Ishikawa (cell line): Measurements from ENCODE around the gene KRTAP1-3.
"Not testable (repeated sequence)": the region's sequence is repeated elsewhere in the genome, so short reads cannot be mapped to it uniquely, and the experiment has no call there.

Experiments used
- CEBPB ChIP-seq: IDR thresholded peaks from 2 replicates; pipeline ENCODE4 v1.6.1; 2012
- CREB1 ChIP-seq: IDR thresholded peaks from 2 replicates; pipeline ENCODE4 v1.6.1; 2012; ENCODE audit warnings: low read depth
- EGR1 ChIP-seq: IDR thresholded peaks from 2 replicates; pipeline ENCODE4 v1.6.1; 2012
- EP300 ChIP-seq: IDR thresholded peaks from 2 replicates; pipeline ENCODE4 v1.6.1; 2012; ENCODE audit warnings: borderline replicate concordance
- FOXM1 ChIP-seq: IDR thresholded peaks from 2 replicates; pipeline ENCODE4 v1.6.1; 2012; ENCODE audit warnings: low read depth, borderline replicate concordance
- NFIC ChIP-seq: IDR thresholded peaks from 2 replicates; pipeline ENCODE4 v1.6.1; 2012
- RAD21 ChIP-seq: IDR thresholded peaks from 2 replicates; pipeline ENCODE4 v1.6.1; 2012; ENCODE audit warnings: low read depth
- TAF1 ChIP-seq: IDR thresholded peaks from 2 replicates; pipeline ENCODE4 v1.6.1; 2012; ENCODE audit warnings: low read depth, mild to moderate bottlenecking
- TCF12 ChIP-seq: IDR thresholded peaks from 2 replicates; pipeline ENCODE4 v1.6.1; 2012; ENCODE audit warnings: low read depth
- TEAD4 ChIP-seq: IDR thresholded peaks from 2 replicates; pipeline ENCODE4 v1.6.1; 2012
- USF1 ChIP-seq: IDR thresholded peaks from 2 replicates; pipeline ENCODE4 v1.6.1; 2012
- YY1 ChIP-seq: IDR thresholded peaks from 2 replicates; pipeline ENCODE4 v1.6.1; 2012; ENCODE audit warnings: low read depth
- ZBTB7A ChIP-seq: IDR thresholded peaks from 2 replicates; pipeline ENCODE4 v1.6.1; 2012; ENCODE audit warnings: low read depth
- TF ChIP-seq, protein P1 (sequence below): IDR thresholded peaks from 2 replicates; pipeline ENCODE4 v1.6.1; 2012
- TF ChIP-seq, protein P2 (sequence below): IDR thresholded peaks from 2 replicates; pipeline ENCODE4 v1.6.1; 2012; ENCODE audit warnings: low read depth, mild to moderate bottlenecking

Gene KRTAP1-3

DNA sequence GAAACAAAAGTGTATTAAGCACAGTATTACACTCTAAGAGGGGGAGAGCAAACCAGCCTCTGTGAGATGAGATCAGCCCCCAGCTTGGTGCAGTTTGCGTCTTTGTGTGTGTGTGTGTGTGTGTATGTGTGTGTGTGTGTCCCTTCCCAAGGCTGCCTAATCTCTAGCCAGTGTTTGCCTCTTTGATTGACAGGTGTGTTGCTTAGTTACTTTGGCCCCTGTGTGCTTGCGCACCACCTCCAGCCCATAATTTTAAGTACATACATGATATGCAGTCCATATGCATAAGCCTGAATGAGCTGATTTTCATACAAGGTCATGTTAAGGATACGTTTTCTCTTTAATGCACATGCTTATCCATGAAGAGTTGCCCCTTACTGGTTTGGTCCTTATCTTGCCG, 32.9 kb downstream of the KRTAP1-3 start:
- TF ChIP-seq ZBTB7A (no peak), YY1 (no peak)

GRCh38 chr17:40999563-40999962, 35.1 kb downstream of the KRTAP1-3 start, which contains the start of gene KRTAP3-2:
TSS of gene KRTAP3-2 (minus strand) at chr17:40999906. CDS start at chr17:40999853, 53 bp downstream.
- TF ChIP-seq FOXM1, EP300: not testable (repeated sequence)
- TF ChIP-seq, protein P1, sequence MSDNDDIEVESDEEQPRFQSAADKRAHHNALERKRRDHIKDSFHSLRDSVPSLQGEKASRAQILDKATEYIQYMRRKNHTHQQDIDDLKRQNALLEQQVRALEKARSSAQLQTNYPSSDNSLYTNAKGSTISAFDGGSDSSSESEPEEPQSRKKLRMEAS = not testable (repeated sequence)

DNA sequence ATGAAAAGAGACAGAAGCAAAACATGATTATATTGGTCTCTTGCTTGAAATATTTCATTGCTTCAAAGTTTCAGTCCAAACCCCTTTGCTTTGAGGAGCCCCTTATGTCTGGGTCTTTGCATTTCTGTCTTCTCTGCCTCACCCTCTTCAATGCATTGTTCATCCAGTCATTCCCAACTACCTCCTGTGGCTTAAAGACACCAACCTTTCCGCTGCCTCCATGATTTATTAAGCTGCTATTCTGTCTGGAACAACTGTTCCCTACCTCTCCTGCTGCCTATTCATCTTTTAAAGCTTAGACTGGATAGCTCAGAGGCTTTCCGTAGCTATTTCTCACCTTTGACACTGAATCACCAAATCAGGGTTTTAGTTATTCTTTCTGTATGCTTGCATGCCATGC, 37.3 kb downstream of the KRTAP1-3 start:
- TF ChIP-seq TAF1 (no peak), NFIC (no peak), EGR1 (no peak), USF1 (no peak), TEAD4 (no peak), FOXM1 (no peak), CEBPB (no peak), ZBTB7A (no peak), YY1 (no peak), EP300 (no peak), CREB1 (no peak), RAD21 (no peak), TCF12 (no peak)
- TF ChIP-seq, protein P1 = no peak
- TF ChIP-seq, protein P2, sequence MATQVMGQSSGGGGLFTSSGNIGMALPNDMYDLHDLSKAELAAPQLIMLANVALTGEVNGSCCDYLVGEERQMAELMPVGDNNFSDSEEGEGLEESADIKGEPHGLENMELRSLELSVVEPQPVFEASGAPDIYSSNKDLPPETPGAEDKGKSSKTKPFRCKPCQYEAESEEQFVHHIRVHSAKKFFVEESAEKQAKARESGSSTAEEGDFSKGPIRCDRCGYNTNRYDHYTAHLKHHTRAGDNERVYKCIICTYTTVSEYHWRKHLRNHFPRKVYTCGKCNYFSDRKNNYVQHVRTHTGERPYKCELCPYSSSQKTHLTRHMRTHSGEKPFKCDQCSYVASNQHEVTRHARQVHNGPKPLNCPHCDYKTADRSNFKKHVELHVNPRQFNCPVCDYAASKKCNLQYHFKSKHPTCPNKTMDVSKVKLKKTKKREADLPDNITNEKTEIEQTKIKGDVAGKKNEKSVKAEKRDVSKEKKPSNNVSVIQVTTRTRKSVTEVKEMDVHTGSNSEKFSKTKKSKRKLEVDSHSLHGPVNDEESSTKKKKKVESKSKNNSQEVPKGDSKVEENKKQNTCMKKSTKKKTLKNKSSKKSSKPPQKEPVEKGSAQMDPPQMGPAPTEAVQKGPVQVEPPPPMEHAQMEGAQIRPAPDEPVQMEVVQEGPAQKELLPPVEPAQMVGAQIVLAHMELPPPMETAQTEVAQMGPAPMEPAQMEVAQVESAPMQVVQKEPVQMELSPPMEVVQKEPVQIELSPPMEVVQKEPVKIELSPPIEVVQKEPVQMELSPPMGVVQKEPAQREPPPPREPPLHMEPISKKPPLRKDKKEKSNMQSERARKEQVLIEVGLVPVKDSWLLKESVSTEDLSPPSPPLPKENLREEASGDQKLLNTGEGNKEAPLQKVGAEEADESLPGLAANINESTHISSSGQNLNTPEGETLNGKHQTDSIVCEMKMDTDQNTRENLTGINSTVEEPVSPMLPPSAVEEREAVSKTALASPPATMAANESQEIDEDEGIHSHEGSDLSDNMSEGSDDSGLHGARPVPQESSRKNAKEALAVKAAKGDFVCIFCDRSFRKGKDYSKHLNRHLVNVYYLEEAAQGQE = no peak

DNA sequence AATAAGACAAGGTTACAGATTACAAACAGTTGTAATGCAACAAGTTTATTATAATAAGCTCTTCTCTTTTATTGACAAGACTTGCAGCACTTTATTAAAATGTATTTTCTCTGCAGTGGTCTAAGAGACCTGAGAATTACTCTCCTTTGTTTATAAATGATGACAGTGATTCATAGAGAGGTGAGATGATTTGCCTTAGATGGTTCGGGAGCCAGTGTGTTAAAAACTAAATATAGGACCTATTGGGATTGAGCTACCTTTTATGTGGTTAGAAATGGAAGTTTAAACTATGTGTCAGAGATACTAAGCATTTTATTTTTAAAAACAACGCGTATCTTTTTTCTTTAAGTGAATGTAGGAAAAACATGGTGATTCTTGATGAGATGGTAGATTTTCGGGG, 37.8 kb downstream of the KRTAP1-3 start:
- TF ChIP-seq TAF1 (no peak), RAD21 (no peak), ZBTB7A (no peak), USF1 (no peak), YY1 (no peak), FOXM1 (no peak), TEAD4 (no peak), EP300 (no peak), EGR1 (no peak), CREB1 (no peak), NFIC (no peak), TCF12 (no peak), CEBPB (no peak)
- TF ChIP-seq, protein P1 = no peak
- TF ChIP-seq, protein P2 = no peak

- TF ChIP-seq USF1 (no peak), YY1 (no peak), TCF12 (no peak), EGR1 (no peak), CREB1 (no peak), FOXM1 (no peak), ZBTB7A (no peak), TEAD4 (no peak), RAD21 (no peak), TAF1 (no peak), NFIC (no peak), EP300 (no peak), CEBPB (no peak)
- TF ChIP-seq, protein P2 = no peak
Measured at GRCh38 chr17:40995116-40995515, 39.6 kb downstream of the KRTAP1-3 start.
